OCI-LY7 (cell line): Measurements from ENCODE around the gene CHEK1. TPM values are rescaled to one million over a fixed set of nuclear protein-coding genes. Genes with fewer than 3 reads are reported as not detected.

Experiments used
- BruUV-seq: library from RNA; stranded (reverse); fragments of 400-500 nt; replicated peaks from 2 replicates; lab custom pipeline; 2021; lab: Mats Ljungman, UMichigan
- CTCF ChIA-PET: fragments of 300-600 bp; sonication (Branson Sonifier 250); formaldehyde crosslinking; loops from one replicate; lab custom pipeline; 2022; ENCODE audit warnings: antibody characterized with exemption; ENCODE audit not compliant: unreplicated experiment; lab: Charles Lee
- POLR2A ChIA-PET: fragments of 300-600 bp; sonication (Branson Sonifier 250); formaldehyde crosslinking; loops from one replicate; lab custom pipeline; 2022; ENCODE audit warnings: antibody characterized with exemption; lab: Charles Lee
- DNase-seq: peaks from one replicate; pipeline ENCODE4 v3.0.0-alpha.2; 2015; ENCODE audit warnings: low spot score
- H2AFZ ChIP-seq: fragments of 200-600 bp; sonication (generic), shearing (Covaris generic); 2 replicates; pipeline ENCODE4 v1.6.1; 2014; ENCODE audit warnings: mild to moderate bottlenecking, antibody characterized with exemption, low read length, moderate library complexity
- H3K27ac ChIP-seq: fragments of 200-600 bp; sonication (generic); 2 replicates; pipeline ENCODE4 v1.5.1; 2014; ENCODE audit warnings: mixed run types, low read depth, mild to moderate bottlenecking, moderate library complexity, low read length, inconsistent platforms; ENCODE audit not compliant: poor library complexity, severe bottlenecking
- H3K36me3 ChIP-seq: fragments of 200-600 bp; sonication (generic); 2 replicates; pipeline ENCODE4 v1.6.1; 2014; ENCODE audit warnings: mild to moderate bottlenecking, antibody characterized with exemption, low read length, moderate library complexity, mixed read lengths; ENCODE audit not compliant: insufficient read depth
- H3K4me1 ChIP-seq: fragments of 200-600 bp; sonication (generic); 2 replicates; pipeline ENCODE4 v1.5.1; 2014; ENCODE audit warnings: mild to moderate bottlenecking, low read length; ENCODE audit not compliant: insufficient read depth, poor library complexity, severe bottlenecking
- H3K4me2 ChIP-seq: fragments of 200-600 bp; sonication (generic); 2 replicates; pipeline ENCODE4 v1.6.1; 2014; ENCODE audit warnings: mild to moderate bottlenecking, low read length
- H3K4me3 ChIP-seq: fragments of 200-600 bp; sonication (generic); 2 replicates; pipeline ENCODE4 v1.5.1; 2014; ENCODE audit warnings: mild to moderate bottlenecking, low read depth, low read length; ENCODE audit not compliant: poor library complexity, severe bottlenecking
- H3K79me2 ChIP-seq: fragments of 200-600 bp; sonication (generic); 2 replicates; pipeline ENCODE4 v1.6.1; 2016; ENCODE audit warnings: low read depth, mild to moderate bottlenecking, low read length, moderate library complexity, mixed read lengths; ENCODE audit not compliant: insufficient read depth
- H3K9me2 ChIP-seq: fragments of 200-600 bp; sonication (generic); 2 replicates; pipeline ENCODE4 v1.6.1; 2016; ENCODE audit warnings: mild to moderate bottlenecking, low read length, mixed read lengths; ENCODE audit not compliant: insufficient read depth
- H3K9me3 ChIP-seq: fragments of 200-600 bp; sonication (generic); 2 replicates; pipeline ENCODE4 v1.6.1; 2014; ENCODE audit warnings: mild to moderate bottlenecking, mixed run types, low read length, mixed read lengths
- H4K20me1 ChIP-seq: fragments of 200-600 bp; sonication (generic); 2 replicates; pipeline ENCODE4 v1.6.1; 2014; ENCODE audit warnings: mild to moderate bottlenecking, antibody characterized with exemption, low read length, moderate library complexity, mixed read lengths; ENCODE audit not compliant: insufficient read depth
- EZH2phosphoT487 ChIP-seq: fragments of 200-600 bp; sonication (generic); IDR thresholded peaks from 2 replicates; pipeline ENCODE4 v1.6.1; 2018; ENCODE audit warnings: low read depth, borderline replicate concordance, mild to moderate bottlenecking, mixed run types, antibody characterized with exemption, low read length, moderate library complexity, mixed read lengths
- intact Hi-C: fragments of 100-400 bp; cut with micrococcal nuclease; formaldehyde crosslinking; loops from one replicate; pipeline ENCODE4 v1.10.0; 2022; ENCODE audit not compliant: unreplicated experiment
- total RNA-seq, 2 experiments: library from RNA; depleted of rRNA in 1 of 2; stranded (reverse); fragments of >200 nt in 1 of 2; shearing (Covaris generic) in 1 of 2; gene quantifications; 2 replicates each; pipeline ENCODE4 v1.2.3, GENCODE V29; 2014 to 2022
- TF ChIP-seq, protein P1 (sequence below): fragments of 200-600 bp; sonication (generic); conservative IDR thresholded peaks from 2 replicates; pipeline ENCODE4 v1.5.1; 2014; ENCODE audit warnings: mild to moderate bottlenecking, antibody characterized with exemption, low read length, moderate library complexity, mixed read lengths

The CHEK1 gene
- total RNA-seq, 2 experiments from 2014 or later = 89.7 to 147 TPM

DNA sequence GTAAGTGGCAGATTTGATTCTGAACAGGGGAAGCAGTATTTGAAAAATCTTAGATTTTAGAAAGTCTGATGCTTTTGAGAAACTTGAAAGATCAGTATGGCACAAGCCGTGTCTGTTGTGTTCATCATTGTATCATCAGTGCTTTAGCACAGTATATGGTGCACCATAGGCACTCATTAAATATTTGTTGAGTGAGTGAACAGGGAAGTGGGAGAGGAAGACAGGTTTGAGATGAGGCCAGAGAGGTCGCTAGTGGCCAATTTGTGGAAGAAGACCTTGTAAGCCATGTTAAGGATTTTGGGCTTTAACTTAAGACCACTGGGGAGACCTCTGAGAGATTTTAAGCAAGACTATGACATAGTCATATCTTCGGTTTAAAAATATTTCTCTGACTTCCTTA lies 12.9 kb downstream of the CHEK1 start:
- ChIA-PET POLR2A (interaction anchor here (0.8 to 1.0 kb wide), 2 partner anchors 9 to 17 kb away, joined by 3 read pairs; no protein-coding TSS in a partner anchor), CTCF (no interaction called here)
- no peak for DNase-seq
- TF ChIP-seq, protein P1, sequence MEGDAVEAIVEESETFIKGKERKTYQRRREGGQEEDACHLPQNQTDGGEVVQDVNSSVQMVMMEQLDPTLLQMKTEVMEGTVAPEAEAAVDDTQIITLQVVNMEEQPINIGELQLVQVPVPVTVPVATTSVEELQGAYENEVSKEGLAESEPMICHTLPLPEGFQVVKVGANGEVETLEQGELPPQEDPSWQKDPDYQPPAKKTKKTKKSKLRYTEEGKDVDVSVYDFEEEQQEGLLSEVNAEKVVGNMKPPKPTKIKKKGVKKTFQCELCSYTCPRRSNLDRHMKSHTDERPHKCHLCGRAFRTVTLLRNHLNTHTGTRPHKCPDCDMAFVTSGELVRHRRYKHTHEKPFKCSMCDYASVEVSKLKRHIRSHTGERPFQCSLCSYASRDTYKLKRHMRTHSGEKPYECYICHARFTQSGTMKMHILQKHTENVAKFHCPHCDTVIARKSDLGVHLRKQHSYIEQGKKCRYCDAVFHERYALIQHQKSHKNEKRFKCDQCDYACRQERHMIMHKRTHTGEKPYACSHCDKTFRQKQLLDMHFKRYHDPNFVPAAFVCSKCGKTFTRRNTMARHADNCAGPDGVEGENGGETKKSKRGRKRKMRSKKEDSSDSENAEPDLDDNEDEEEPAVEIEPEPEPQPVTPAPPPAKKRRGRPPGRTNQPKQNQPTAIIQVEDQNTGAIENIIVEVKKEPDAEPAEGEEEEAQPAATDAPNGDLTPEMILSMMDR = peak; percentile 37
- no peak for TF ChIP-seq EZH2phosphoT487
- H3K4me3 ChIP-seq = no peak overlapping the region
- no peaks in the 10 kb centered on the region for H3K4me1 ChIP-seq
- no peak overlapping the region for H3K4me2 ChIP-seq
- no TSS peak for BruUV-seq
- intact Hi-C loops = no loop called here
- peaks cover 98% of the 10 kb centered on the region for H3K36me3 ChIP-seq
- no peak overlapping the region for H2AFZ ChIP-seq
- peaks cover 13% of the 10 kb centered on the region; the same call in 1 of the 2 replicates for H4K20me1 ChIP-seq
- H3K27ac ChIP-seq = no peak overlapping the region
- H3K79me2 ChIP-seq = peaks cover 44% of the 10 kb centered on the region; the same call in 1 of the 2 replicates
- H3K9me3 ChIP-seq = no peaks in the 10 kb centered on the region
- no peaks in the 10 kb centered on the region for H3K9me2 ChIP-seq

DNA sequence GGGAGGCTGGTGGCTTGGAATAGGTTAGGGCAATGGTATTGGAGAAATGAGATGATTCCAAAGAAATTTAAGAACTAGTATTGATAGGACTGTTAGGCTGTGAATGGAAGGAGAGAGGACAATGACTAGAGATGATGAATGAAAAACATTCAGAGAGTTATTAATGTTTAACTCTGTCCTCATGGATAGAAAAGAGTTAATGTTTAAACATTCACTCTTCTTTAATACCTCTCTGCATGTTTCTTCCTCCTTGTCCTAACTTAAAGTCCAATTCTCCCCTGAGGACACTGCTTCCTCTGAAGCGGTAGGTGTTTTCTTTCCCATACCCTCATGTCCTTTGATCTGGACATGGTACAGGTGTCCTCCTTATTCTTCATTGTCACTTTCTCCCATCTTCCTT lies 13.4 kb downstream of the CHEK1 start:
- intact Hi-C loops = no loop called here
- peaks cover 97% of the 10 kb centered on the region for H3K36me3 ChIP-seq

DNA sequence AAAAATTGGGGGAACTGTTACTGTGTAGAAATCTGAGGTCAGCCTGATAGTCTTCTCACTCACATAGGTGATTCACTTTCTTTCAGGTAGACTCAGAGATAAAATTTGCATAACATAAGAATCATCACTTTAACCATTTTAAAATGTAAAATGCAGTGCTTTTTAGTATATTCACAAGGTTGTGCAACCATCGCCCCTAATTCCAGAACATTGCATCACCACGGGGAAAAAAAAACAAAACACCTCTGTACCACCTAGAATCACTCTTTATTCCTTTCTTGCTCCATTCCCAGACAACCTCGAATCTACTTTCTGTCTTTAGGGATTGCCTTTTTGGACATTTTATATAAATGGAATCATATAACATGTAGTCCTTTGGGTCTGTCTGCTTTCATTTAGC lies 20.9 kb downstream of the CHEK1 start:
- Histone ChIP-seq H3K4me3 (no peak overlapping the region), H3K27ac (no peak overlapping the region), H4K20me1 (peaks cover 4% of the 10 kb centered on the region; the same call in 1 of the 2 replicates), H3K4me2 (no peak overlapping the region), H3K9me2 (no peaks in the 10 kb centered on the region), H3K79me2 (peaks cover 67% of the 10 kb centered on the region), H3K36me3 (peaks cover 98% of the 10 kb centered on the region), H3K9me3 (0 out of 2 replicates have a peak, but pooled peaks cover 6% of the 10 kb centered on the region), H3K4me1 (no peaks in the 10 kb centered on the region), H2AFZ (no peak overlapping the region)
- no TSS peak for BruUV-seq
- no peak for TF ChIP-seq EZH2phosphoT487
- TF ChIP-seq, protein P1 = no peak
- POLR2A ChIA-PET = interaction anchor here (1.2 kb wide), 1 partner anchor 12 kb away, joined by 4 read pairs; no protein-coding TSS in a partner anchor
- DNase-seq = no peak
- intact Hi-C loops = no loop called here
- CTCF ChIA-PET = no interaction called here

More for the DNA sequence above, 13.4 kb downstream of the CHEK1 start:
- H3K9me2 ChIP-seq = no peaks in the 10 kb centered on the region
- no peaks in the 10 kb centered on the region for H3K4me1 ChIP-seq
- no peak overlapping the region for H3K4me2 ChIP-seq
- no peak overlapping the region for H2AFZ ChIP-seq
- POLR2A ChIA-PET = no interaction called here
- CTCF ChIA-PET = no interaction called here
- no peak overlapping the region for H3K4me3 ChIP-seq
- no peak for DNase-seq
- no peak overlapping the region for H3K27ac ChIP-seq
- BruUV-seq = no TSS peak
- peaks cover 42% of the 10 kb centered on the region; the same call in 1 of the 2 replicates for H3K79me2 ChIP-seq
- H3K9me3 ChIP-seq = no peaks in the 10 kb centered on the region
- no peak for TF ChIP-seq EZH2phosphoT487
- TF ChIP-seq, protein P1 = no peak
- H4K20me1 ChIP-seq = peaks cover 13% of the 10 kb centered on the region; the same call in 1 of the 2 replicates
